Spleen (tissue), 11 donors: ENCODE data around the gene ADARB1. TPM values are rescaled to one million over a fixed set of nuclear protein-coding genes. Genes with fewer than 3 reads are reported as not detected.

Experiments used
- DNase-seq: peaks from one replicate; pipeline ENCODE4 v3.0.0-alpha.2; 2020
- H3K27ac ChIP-seq, 8 donors: fragments of 200-600 bp; sonication (generic) in 7 of 8; 1 replicate in 4 of 8; 2 replicates in 4 of 8; pipeline versions ENCODE4 v1.5.0 to v1.8.0; 2016 to 2021; ENCODE audit warnings: inconsistent platforms in 4 of 8, mild to moderate bottlenecking in 4 of 8, moderate library complexity in 1 of 8
- H3K27me3 ChIP-seq, 7 donors: fragments of 200-600 bp; sonication (generic) in 6 of 7; replicated peaks in 1 of 7; 1 replicate in 4 of 7; 2 replicates in 3 of 7; pipeline versions ENCODE4 v1.5.0 to v1.8.0; 2016 to 2021; ENCODE audit warnings: inconsistent platforms in 3 of 7, mild to moderate bottlenecking in 1 of 7
- H3K36me3 ChIP-seq, 6 donors: fragments of 200-600 bp; sonication (generic) in 5 of 6; 1 replicate in 4 of 6; 2 replicates in 2 of 6; pipeline versions ENCODE4 v1.5.0 to v1.8.0; 2016 to 2021; ENCODE audit warnings: inconsistent platforms in 2 of 6
- H3K4me1 ChIP-seq, 6 donors: fragments of 200-600 bp; sonication (generic) in 5 of 6; 1 replicate in 3 of 6; 2 replicates in 3 of 6; pipeline versions ENCODE4 v1.5.0 to v1.8.0; 2016 to 2021; ENCODE audit warnings: inconsistent platforms in 3 of 6
- H3K4me3 ChIP-seq, 8 donors: fragments of 200-600 bp; sonication (generic) in 7 of 8; 1 replicate in 4 of 8; 2 replicates in 4 of 8; pipeline versions ENCODE4 v1.5.0 to v1.8.0; 2016 to 2021; ENCODE audit warnings: inconsistent platforms in 4 of 8, mild to moderate bottlenecking in 4 of 8, moderate library complexity in 2 of 8
- H3K9me3 ChIP-seq, 8 donors: fragments of 200-600 bp; sonication (generic) in 7 of 8; 1 replicate in 4 of 8; 2 replicates in 4 of 8; pipeline versions ENCODE4 v1.5.0 to v1.8.0; 2016 to 2021; ENCODE audit warnings: inconsistent platforms in 4 of 8
- POLR2A ChIP-seq, 3 donors: fragments of 450-650 bp; IDR thresholded peaks; one replicate each; pipeline ENCODE4 v1.5.1; 2017; ENCODE audit warnings: antibody characterized with exemption in 3 of 3, mild to moderate bottlenecking in 1 of 3
- POLR2AphosphoS5 ChIP-seq, 3 donors: sonication (generic); formaldehyde crosslinking; IDR thresholded peaks; one replicate each; pipeline ENCODE4 v1.5.1; 2017; ENCODE audit warnings: antibody characterized with exemption in 3 of 3
- WGBS, 5 donors: extraction: QIAGEN DNeasy Blood & Tissue Kit in 3 of 5; methylation state at CpG; one replicate each; pipeline versions ENCODE4 v1.1.5 to v1.1.7; 2013 to 2018; 5-methylcytosine and 5-hydroxymethylcytosine counted together
- intact Hi-C: fragments of 100-400 bp; cut with DNase I; formaldehyde crosslinking; loops from one replicate; pipeline ENCODE4 v1.15.0; 2023; ENCODE audit warnings: low total_unique reads
- polyA plus RNA-seq, 3 donors: library from polyadenylated mRNA; stranded (reverse); fragments of 200-250 nt; gene quantifications; one replicate each; pipeline ENCODE4 v1.2.1, GENCODE V29; 2013
- total RNA-seq, 7 donors: library from RNA; depleted of rRNA in 3 of 7; stranded (reverse); fragments of >200 nt in 3 of 7; fragmentation: NEBNext Ultra II Directional in 4 of 7; extraction: Animal tissue kit (Norgen Biotek cat#: 25700) in 4 of 7; gene quantifications; one replicate each; pipeline versions ENCODE4 v1.1.0 to v1.2.1, GENCODE V29; 2016 to 2021
- TF ChIP-seq, protein P1 (sequence below), 11 experiments: fragments of 200-600 bp in 7 of 11; fragments of 450-650 bp in 4 of 11; sonication (generic) in 4 of 11; IDR thresholded peaks in 8 of 11; conservative IDR thresholded peaks in 3 of 11; 1 replicate in 7 of 11; 2 replicates in 4 of 11; pipeline versions ENCODE4 v1.4.0 to v1.8.0; 2016 to 2021; ENCODE audit warnings: antibody characterized with exemption in 11 of 11, inconsistent platforms in 4 of 11, mild to moderate bottlenecking in 1 of 11
- donor health status: healthy with polysubstance abuse.
- donor health status: DM: no; HTN: no; CAD: no; lungs with moderate emphysema.
- donor health status: DM: no; HTN: no; CAD: no.
- donor health status: Bipolar disorder and iron deficiency.
- donor health status: healthy.
- donor health status: DM: no; HTN: no; CAD: no.
- donor health status: DM: yes; HTN: yes; CAD: no.

ADARB1 gene
- total and polyA plus RNA-seq, 10 donors = 9.1 to 50.8 (median 29.0) TPM

GRCh38 chr21:45164124-45164511 lies 89.7 kb downstream of the ADARB1 start:
- WGBS, 5 donors = 74 to 86% (median 76%) methylated on average over 12 of the region's 12 CpGs
- DNase-seq = no peak
- peaks cover 0 to 23% (median 2%) of the 10 kb centered on the region in 6 donors for H3K4me1 ChIP-seq
- H3K4me3 ChIP-seq = no peak overlapping the region
- peak overlapping the region in 2 of 8 donors; percentile 36 for H3K27ac ChIP-seq
- H3K36me3 ChIP-seq = peaks cover 0 to 26% (median 0%) of the 10 kb centered on the region in 6 donors
- TF ChIP-seq POLR2AphosphoS5 (IDR thresholded peaks at IDR 0.05) (peak in 1 of 3 donors; percentile 39), POLR2A (IDR thresholded peaks at IDR 0.05) (no peak)
- TF ChIP-seq, protein P1, sequence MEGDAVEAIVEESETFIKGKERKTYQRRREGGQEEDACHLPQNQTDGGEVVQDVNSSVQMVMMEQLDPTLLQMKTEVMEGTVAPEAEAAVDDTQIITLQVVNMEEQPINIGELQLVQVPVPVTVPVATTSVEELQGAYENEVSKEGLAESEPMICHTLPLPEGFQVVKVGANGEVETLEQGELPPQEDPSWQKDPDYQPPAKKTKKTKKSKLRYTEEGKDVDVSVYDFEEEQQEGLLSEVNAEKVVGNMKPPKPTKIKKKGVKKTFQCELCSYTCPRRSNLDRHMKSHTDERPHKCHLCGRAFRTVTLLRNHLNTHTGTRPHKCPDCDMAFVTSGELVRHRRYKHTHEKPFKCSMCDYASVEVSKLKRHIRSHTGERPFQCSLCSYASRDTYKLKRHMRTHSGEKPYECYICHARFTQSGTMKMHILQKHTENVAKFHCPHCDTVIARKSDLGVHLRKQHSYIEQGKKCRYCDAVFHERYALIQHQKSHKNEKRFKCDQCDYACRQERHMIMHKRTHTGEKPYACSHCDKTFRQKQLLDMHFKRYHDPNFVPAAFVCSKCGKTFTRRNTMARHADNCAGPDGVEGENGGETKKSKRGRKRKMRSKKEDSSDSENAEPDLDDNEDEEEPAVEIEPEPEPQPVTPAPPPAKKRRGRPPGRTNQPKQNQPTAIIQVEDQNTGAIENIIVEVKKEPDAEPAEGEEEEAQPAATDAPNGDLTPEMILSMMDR (IDR thresholded peaks at IDR 0.05 in 8 of 11, conservative IDR thresholded peaks at IDR 0.05 in 3 of 11) = no peak
- H3K9me3 ChIP-seq = peaks cover 0 to 4% (median 0%) of the 10 kb centered on the region in 8 donors
- intact Hi-C loops = no loop called here
- no peaks in the 10 kb centered on the region for H3K27me3 ChIP-seq

- TF ChIP-seq POLR2AphosphoS5 (IDR thresholded peaks at IDR 0.05) (no peak), POLR2A (IDR thresholded peaks at IDR 0.05) (no peak)
- TF ChIP-seq, protein P1 (IDR thresholded peaks at IDR 0.05 in 8 of 11, conservative IDR thresholded peaks at IDR 0.05 in 3 of 11) = no peak
- intact Hi-C loops = no loop called here
- Histone ChIP-seq H3K27me3 (no peaks in the 10 kb centered on the region), H3K36me3 (peaks cover 0 to 18% (median 0%) of the 10 kb centered on the region in 6 donors), H3K9me3 (peaks cover 0 to under 1% (median 0%) of the 10 kb centered on the region in 8 donors), H3K4me1 (peaks cover 0 to 30% (median 7%) of the 10 kb centered on the region in 6 donors), H3K27ac (peak overlapping the region in 1 of 8 donors; percentile 36), H3K4me3 (no peak overlapping the region)
- DNase-seq = no peak
- WGBS, 5 donors = 86 to 93% (median 90%) methylated on average over 4 to 6 of the region's 6 CpGs
Observed at GRCh38 chr21:45164838-45165237, 90.5 kb downstream of the ADARB1 start.

- no peak for DNase-seq
Observed at GRCh38 chr21:45166931-45167330, 92.6 kb downstream of the ADARB1 start.

GRCh38 chr21:45167796-45168222 lies 93.4 kb downstream of the ADARB1 start:
- Histone ChIP-seq H3K27ac (no peak overlapping the region), H3K4me1 (peaks cover 0 to 37% (median 7%) of the 10 kb centered on the region in 6 donors), H3K36me3 (peaks cover 0 to 20% (median 2%) of the 10 kb centered on the region in 6 donors), H3K4me3 (no peak overlapping the region), H3K27me3 (no peaks in the 10 kb centered on the region), H3K9me3 (no peaks in the 10 kb centered on the region)
- no peak for DNase-seq
- no peak for TF ChIP-seq POLR2AphosphoS5 (IDR thresholded peaks at IDR 0.05)
- no peak for TF ChIP-seq POLR2A (IDR thresholded peaks at IDR 0.05)
- TF ChIP-seq, protein P1 (IDR thresholded peaks at IDR 0.05 in 8 of 11, conservative IDR thresholded peaks at IDR 0.05 in 3 of 11) = no peak
- 59 to 80% (median 67%) methylated on average over 6 of the region's 6 CpGs for WGBS, 5 donors
- intact Hi-C loops = no loop called here

More at GRCh38 chr21:45166931-45167330, 92.6 kb downstream of the ADARB1 start:
- no peak overlapping the region for H3K4me3 ChIP-seq
- no peak overlapping the region for H3K27ac ChIP-seq
- WGBS, 5 donors = 80 to 86% (median 81%) methylated on average over 5 of the region's 5 CpGs
- TF ChIP-seq POLR2AphosphoS5 (IDR thresholded peaks at IDR 0.05) = no peak
- peaks cover 0 to 37% (median 7%) of the 10 kb centered on the region in 6 donors for H3K4me1 ChIP-seq
- H3K36me3 ChIP-seq = peaks cover 0 to 20% (median under 1%) of the 10 kb centered on the region in 6 donors
- H3K9me3 ChIP-seq = no peaks in the 10 kb centered on the region
- H3K27me3 ChIP-seq = no peaks in the 10 kb centered on the region
- intact Hi-C loops = no loop called here
